A549 (cell line): ENCODE results near the gene CELSR1. TPM values are rescaled to one million over a fixed set of nuclear protein-coding genes. Genes with fewer than 3 reads are reported as not detected.
A peak's percentile ranks its signal among the peaks of the same experiment; 100 is the strongest.

Experiments
- ATAC-seq, 2 experiments: fragments of 200-7000 bp in 1 of 2; fragments of >200 bp in 1 of 2; cut with Nextera tagmentation in 1 of 2; cut with Tn5 transposase in 1 of 2; 3 replicates each; pipeline versions ENCODE4 v1.8.0 to v1.9.1; 2018 to 2020; ENCODE audit warnings: mild to moderate bottlenecking in 1 of 2, moderate library complexity in 1 of 2
- CTCF ChIA-PET: fragments of 300-600 bp; sonication (Branson Sonifier 250); formaldehyde crosslinking; extraction: SDS; loops from one replicate; lab custom pipeline; 2021; ENCODE audit warnings: antibody characterized with exemption, inconsistent platforms; lab: Yijun Ruan, JAX
- POLR2A ChIA-PET: fragments of 350-600 bp; formaldehyde crosslinking; extraction: SDS; loops from one replicate; lab custom pipeline; 2021; ENCODE audit warnings: antibody characterized with exemption, inconsistent platforms; lab: Yijun Ruan, JAX
- DNase-seq, 2 experiments: peaks; one replicate each; pipeline versions ENCODE4 v3.0.0 to v3.0.0-alpha.2; 2011 to 2016; ENCODE audit warnings: low read depth in 1 of 2, low spot score in 1 of 2
- FAIRE-seq: peaks from 2 replicates; lab custom pipeline; 2011; peaks lifted over from hg19 to GRCh38; lab: Jason Lieb, UNC
- H3K27ac ChIP-seq, 2 experiments: fragments of >200 bp; sonication (Bioruptor Twin); formaldehyde crosslinking; 3 replicates each; pipeline ENCODE4 v1.5.1; 2016 to 2017
- H3K4me1 ChIP-seq: fragments of >200 bp; sonication (Bioruptor Twin); formaldehyde crosslinking; 3 replicates; pipeline ENCODE4 v1.6.1; 2016
- H3K4me2 ChIP-seq: fragments of >200 bp; sonication (Bioruptor Twin); formaldehyde crosslinking; 3 replicates; pipeline ENCODE4 v1.6.1; 2016
- H3K4me3 ChIP-seq: fragments of >200 bp; sonication (Bioruptor Twin); formaldehyde crosslinking; 3 replicates; pipeline ENCODE4 v1.5.1; 2016
- H3K9me3 ChIP-seq: fragments of >200 bp; sonication (Bioruptor Twin); formaldehyde crosslinking; 3 replicates; pipeline ENCODE4 v1.6.1; 2016
- E2F6 ChIP-seq: IDR thresholded peaks from 2 replicates; pipeline ENCODE4 v1.6.1; 2012; ENCODE audit warnings: low read depth, borderline replicate concordance
- EHF ChIP-seq: fragments of 250-450 bp; sonication (Bioruptor Pico); IDR thresholded peaks from 2 replicates; pipeline ENCODE4 v1.5.0; 2020; ENCODE audit warnings: mild to moderate bottlenecking
- ELK1 ChIP-seq: fragments of 150-350 bp; IDR thresholded peaks from 2 replicates; pipeline ENCODE4 v1.6.1; 2014; ENCODE audit warnings: low read depth, mild to moderate bottlenecking, low read length
- EP300 ChIP-seq, 2 experiments: fragments of >200 bp; sonication (Bioruptor Twin); formaldehyde crosslinking; IDR thresholded peaks; 2 replicates in 1 of 2; 3 replicates in 1 of 2; pipeline ENCODE4 v1.6.1; 2016 to 2017
- ESRRA ChIP-seq: fragments of 150-350 bp; IDR thresholded peaks from 2 replicates; pipeline ENCODE4 v1.6.1; 2014; ENCODE audit warnings: mild to moderate bottlenecking, low read length, borderline replicate concordance
- FOSL2 ChIP-seq, 2 experiments: fragments of 450-650 bp in 1 of 2; fragments of >200 bp in 1 of 2; sonication (Bioruptor Twin) in 1 of 2; formaldehyde crosslinking; IDR thresholded peaks; 2 replicates each; pipeline versions ENCODE4 v1.5.0 to v1.6.1; 2016 to 2020; ENCODE audit warnings: mild to moderate bottlenecking in 1 of 2, moderate library complexity in 1 of 2
- HMGXB4 ChIP-seq: fragments of 250-450 bp; sonication (Bioruptor Pico); IDR thresholded peaks from 2 replicates; pipeline ENCODE4 v1.5.0; 2021; ENCODE audit warnings: mild to moderate bottlenecking, moderate library complexity, borderline replicate concordance
- JUN ChIP-seq, 2 experiments: fragments of >200 bp; sonication (Bioruptor Twin); formaldehyde crosslinking; IDR thresholded peaks; 2 replicates in 1 of 2; 3 replicates in 1 of 2; pipeline ENCODE4 v1.6.1; 2016 to 2017
- KDM1A ChIP-seq: fragments of 200-600 bp; sonication (generic); IDR thresholded peaks from 2 replicates; pipeline ENCODE4 v1.6.1; 2016; ENCODE audit warnings: low read depth, mild to moderate bottlenecking
- KDM5A ChIP-seq: fragments of 200-600 bp; sonication (generic); IDR thresholded peaks from 2 replicates; pipeline ENCODE4 v1.6.1; 2016; ENCODE audit warnings: antibody characterized with exemption, mild to moderate bottlenecking
- MAFK ChIP-seq: fragments of 450-650 bp; IDR thresholded peaks from 2 replicates; pipeline ENCODE4 v1.6.1; 2014; ENCODE audit not compliant: partially characterized antibody
- MAX ChIP-seq: IDR thresholded peaks from 2 replicates; pipeline ENCODE4 v1.6.1; 2012
- MAZ ChIP-seq: fragments of 150-350 bp; IDR thresholded peaks from 2 replicates; pipeline ENCODE4 v1.6.1; 2014; ENCODE audit warnings: antibody characterized with exemption, low read depth, low read length, borderline replicate concordance
- MYC ChIP-seq: IDR thresholded peaks from 2 replicates; pipeline ENCODE4 v1.6.1; 2012; ENCODE audit warnings: mild to moderate bottlenecking, inconsistent platforms, low read length, improper control_type of control experiment, borderline replicate concordance
- POLR2AphosphoS2 ChIP-seq: conservative IDR thresholded peaks from 2 replicates; pipeline ENCODE4 v1.6.1; 2012; ENCODE audit warnings: low read length, improper control_type of control experiment, inconsistent platforms
- RAD21 ChIP-seq, 2 experiments: fragments of >200 bp in 1 of 2; sonication (Bioruptor Twin) in 1 of 2; formaldehyde crosslinking in 1 of 2; IDR thresholded peaks in 1 of 2; conservative IDR thresholded peaks in 1 of 2; 2 replicates in 1 of 2; 3 replicates in 1 of 2; pipeline ENCODE4 v1.6.1; 2012 to 2018; ENCODE audit warnings: inconsistent platforms in 1 of 2
- RCOR1 ChIP-seq: fragments of 150-350 bp; IDR thresholded peaks from 2 replicates; pipeline ENCODE4 v1.6.1; 2014; ENCODE audit warnings: antibody characterized with exemption, low read length, low read depth
- RFX5 ChIP-seq: fragments of 450-650 bp; IDR thresholded peaks from 2 replicates; pipeline ENCODE4 v1.7.1; 2014; ENCODE audit warnings: antibody characterized with exemption, mild to moderate bottlenecking, moderate library complexity
- SMC3 ChIP-seq: fragments of >200 bp; sonication (Bioruptor Twin); formaldehyde crosslinking; IDR thresholded peaks from 3 replicates; pipeline ENCODE4 v1.6.1; 2018; ENCODE audit warnings: inconsistent platforms
- ZFP36 ChIP-seq: fragments of 450-650 bp; IDR thresholded peaks from 2 replicates; pipeline ENCODE4 v1.6.1; 2014; ENCODE audit warnings: borderline replicate concordance; ENCODE audit not compliant: partially characterized antibody
- ZSCAN20 ChIP-seq: fragments of 250-450 bp; sonication (Bioruptor Pico); IDR thresholded peaks from 2 replicates; pipeline ENCODE4 v1.8.0; 2022; ENCODE audit warnings: mild to moderate bottlenecking, moderate library complexity
- WGBS: methylation state at CpG from one replicate; pipeline ENCODE4 v1.1.6; 2017; ENCODE audit errors: missing lambda C conversion rate; 5-methylcytosine and 5-hydroxymethylcytosine counted together
- polyA plus RNA-seq, 4 experiments: library from polyadenylated mRNA; depleted of rRNA in 3 of 4; stranded (reverse); fragments of >200 nt; fragmentation: RNase III in 1 of 4; extraction: RNeasy Plus Mini Kit Qiagen cat#74134 plus additional on column Dnase treatment in 1 of 4; gene quantifications; 2 replicates in 3 of 4; 3 replicates in 1 of 4; pipeline ENCODE4 v1.2.3, GENCODE V29; 2011 to 2017
- TF ChIP-seq, protein P1 (sequence below): fragments of >200 bp; sonication (Bioruptor Twin); formaldehyde crosslinking; IDR thresholded peaks from 3 replicates; pipeline ENCODE4 v1.5.1; 2016
- TF ChIP-seq, protein P2 (sequence below): fragments of 450-650 bp; IDR thresholded peaks from 2 replicates; pipeline ENCODE4 v1.6.1; 2014; ENCODE audit warnings: antibody characterized with exemption

CELSR1 gene
- polyA plus RNA-seq, 2 of the 4 experiments (the other 2 are of a cell fraction), result 15.3 to 31.8 TPM

DNA sequence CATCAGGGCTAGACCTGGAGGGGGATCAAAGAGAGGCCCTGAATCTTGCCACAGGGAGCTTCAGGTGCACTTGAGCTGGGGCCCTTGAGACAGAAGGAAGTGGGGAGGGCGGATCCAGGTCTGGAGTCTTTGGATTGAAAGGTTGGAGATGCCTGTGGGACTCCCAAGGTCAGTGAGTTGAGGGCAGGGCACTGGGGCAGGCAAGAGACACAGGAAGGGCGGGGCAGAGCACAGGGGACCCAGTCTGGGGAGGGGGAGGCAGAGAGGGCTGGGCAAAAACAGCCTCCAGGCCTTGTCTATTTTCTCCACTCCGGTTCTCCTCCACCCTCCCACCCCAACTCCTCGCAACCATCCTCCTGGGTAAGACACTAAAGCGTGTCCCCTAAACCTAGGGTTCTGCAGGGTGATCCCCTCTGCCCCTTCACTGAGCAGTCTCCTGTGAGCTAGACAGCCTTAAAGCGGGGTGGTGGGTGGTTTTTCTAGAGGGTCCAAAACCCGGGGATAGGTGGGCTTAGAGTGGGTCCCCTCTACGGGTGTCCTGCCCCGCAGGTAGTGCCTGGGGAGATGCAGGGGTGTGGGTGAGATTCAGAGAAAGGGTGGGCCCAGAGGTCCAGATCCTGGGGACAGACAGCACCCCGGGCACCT, 38.6 kb upstream of the CELSR1 start (continued):
- TF ChIP-seq KDM5A (no peak), MYC (no peak), MAFK (no peak), ELK1 (no peak), MAZ (no peak)
- TF ChIP-seq, protein P1, sequence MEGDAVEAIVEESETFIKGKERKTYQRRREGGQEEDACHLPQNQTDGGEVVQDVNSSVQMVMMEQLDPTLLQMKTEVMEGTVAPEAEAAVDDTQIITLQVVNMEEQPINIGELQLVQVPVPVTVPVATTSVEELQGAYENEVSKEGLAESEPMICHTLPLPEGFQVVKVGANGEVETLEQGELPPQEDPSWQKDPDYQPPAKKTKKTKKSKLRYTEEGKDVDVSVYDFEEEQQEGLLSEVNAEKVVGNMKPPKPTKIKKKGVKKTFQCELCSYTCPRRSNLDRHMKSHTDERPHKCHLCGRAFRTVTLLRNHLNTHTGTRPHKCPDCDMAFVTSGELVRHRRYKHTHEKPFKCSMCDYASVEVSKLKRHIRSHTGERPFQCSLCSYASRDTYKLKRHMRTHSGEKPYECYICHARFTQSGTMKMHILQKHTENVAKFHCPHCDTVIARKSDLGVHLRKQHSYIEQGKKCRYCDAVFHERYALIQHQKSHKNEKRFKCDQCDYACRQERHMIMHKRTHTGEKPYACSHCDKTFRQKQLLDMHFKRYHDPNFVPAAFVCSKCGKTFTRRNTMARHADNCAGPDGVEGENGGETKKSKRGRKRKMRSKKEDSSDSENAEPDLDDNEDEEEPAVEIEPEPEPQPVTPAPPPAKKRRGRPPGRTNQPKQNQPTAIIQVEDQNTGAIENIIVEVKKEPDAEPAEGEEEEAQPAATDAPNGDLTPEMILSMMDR, result no peak

DNA sequence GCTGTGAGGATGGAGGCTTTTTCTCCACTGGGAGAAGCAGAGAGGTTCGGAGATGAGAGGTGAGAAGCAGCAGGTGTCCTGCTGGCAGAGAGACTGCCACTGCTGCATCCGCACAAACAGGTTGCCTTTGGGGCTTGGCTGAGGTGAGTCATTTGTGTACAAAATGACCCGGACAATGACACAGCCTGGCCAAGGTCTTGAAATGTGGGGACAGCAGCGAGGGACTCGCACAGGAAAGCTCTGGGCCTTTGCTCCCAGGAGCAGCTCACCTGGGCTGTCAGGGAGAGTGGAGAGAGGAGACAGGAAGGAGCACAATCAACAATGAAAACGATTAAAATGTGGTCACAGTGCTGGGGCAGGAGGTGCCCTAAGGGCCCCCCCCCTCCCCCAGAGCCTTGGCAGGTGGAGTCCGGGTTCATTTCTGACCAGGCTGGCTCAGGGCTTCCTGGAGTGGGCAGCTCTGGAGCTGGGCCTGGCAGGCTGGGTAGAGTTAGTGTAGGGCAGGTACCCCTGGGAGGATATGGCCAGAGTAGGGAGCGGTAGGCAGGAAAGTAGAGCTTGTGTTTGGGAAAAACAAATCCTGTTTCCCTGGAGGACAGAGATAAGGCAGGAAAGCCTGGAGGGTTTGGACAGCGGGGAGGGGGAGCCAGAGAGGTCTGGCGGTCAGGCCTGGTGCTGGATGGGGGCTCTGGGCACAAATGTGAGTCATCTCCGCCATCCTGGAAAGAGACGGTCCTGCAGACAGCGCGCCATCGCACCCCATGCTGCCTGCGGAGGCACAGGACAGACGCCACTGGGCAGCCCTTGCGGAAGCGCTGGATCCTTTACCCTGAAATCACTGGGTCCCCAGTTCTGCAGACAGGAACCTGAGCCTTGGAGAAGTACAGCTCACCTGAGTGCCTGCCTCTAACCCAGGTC, 37.8 kb upstream of the CELSR1 start:
- no peak for FAIRE-seq
- TF ChIP-seq POLR2AphosphoS2, result no peak
- peak; percentile 10; the same call in 1 of the 2 replicates for TF ChIP-seq MAX
- no peak for TF ChIP-seq EP300 (IDR thresholded peaks at IDR 0.05)
- no peak for TF ChIP-seq FOSL2 (IDR thresholded peaks at IDR 0.05)
- TF ChIP-seq FOSL2 (CRISPR knock-in tag; IDR thresholded peaks at IDR 0.05), result peak; percentile 56
- 48% methylated on average over 19 of the region's 19 CpGs for WGBS
- CTCF ChIA-PET, result interaction anchor here (2.7 kb wide), 1 partner anchor 12 kb away, joined by 10 read pairs; no protein-coding TSS in a partner anchor
- Histone ChIP-seq H3K27ac (peak overlapping the region; percentile 90 to 99), H3K4me3 (no peak overlapping the region), H3K4me2 (peak overlapping the region; percentile 91), H3K4me1 (peaks cover 39% of the 10 kb centered on the region), H3K9me3 (peaks cover 3% of the 10 kb centered on the region; the same call in 1 of the 3 replicates)
- POLR2A ChIA-PET, result no interaction called here
- ATAC-seq, result peak; percentile 35 to 54; a peak in 4 of 6 replicates
- peak; percentile 32 to 44 for DNase-seq

DNA sequence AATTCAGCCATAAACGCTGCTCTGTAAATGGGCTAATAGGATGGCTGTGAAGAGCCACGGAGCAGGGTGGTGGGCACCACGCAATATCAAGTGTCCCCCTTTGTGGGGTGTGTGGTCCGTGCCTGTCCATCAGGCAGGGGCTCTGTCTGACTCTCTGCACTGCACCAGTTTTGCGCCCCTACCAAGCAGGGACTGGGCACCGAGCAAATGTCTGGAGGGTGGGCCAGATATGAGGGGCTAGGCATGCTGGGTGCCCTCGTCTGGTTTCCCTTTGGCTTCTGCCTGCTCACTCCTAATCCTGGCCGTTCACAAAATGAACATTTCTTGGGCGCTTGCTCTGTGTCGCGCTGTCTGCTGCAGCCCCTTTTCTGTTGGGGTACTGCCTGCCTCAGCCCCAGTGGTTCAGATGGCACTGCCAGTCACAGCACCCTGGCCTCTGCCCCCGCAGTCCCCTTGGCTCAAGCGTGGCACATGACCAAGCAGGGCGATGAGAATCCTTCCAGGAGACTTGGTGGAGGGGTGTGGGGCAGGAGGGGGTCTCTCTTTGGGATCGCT, 37.1 kb upstream of the CELSR1 start:
- no peak overlapping the region for H3K4me3 ChIP-seq
- DNase-seq (no peak), FAIRE-seq (no peak), ATAC-seq (no peak)
- peak overlapping the region; percentile 91 for H3K4me2 ChIP-seq
- ChIA-PET CTCF (interaction anchor here (2.7 kb wide), 1 partner anchor 11 kb away, joined by 10 read pairs; no protein-coding TSS in a partner anchor), POLR2A (no interaction called here)
- H3K9me3 ChIP-seq, result peaks cover 3% of the 10 kb centered on the region; the same call in 1 of the 3 replicates
- TF ChIP-seq E2F6 (no peak), EHF (CRISPR knock-in tag) (no peak), MAX (no peak), JUN (IDR thresholded peaks at IDR 0.05) (no peak), ZFP36 (no peak), HMGXB4 (no peak), ZSCAN20 (no peak), MAFK (no peak), ESRRA (no peak), RFX5 (no peak), RCOR1 (no peak), RAD21 (conservative IDR thresholded peaks at IDR 0.05 in 1 of 2, IDR thresholded peaks at IDR 0.05 in 1 of 2) (no peak), SMC3 (no peak), KDM1A (no peak), EP300 (IDR thresholded peaks at IDR 0.05) (no peak)
- TF ChIP-seq, protein P2, sequence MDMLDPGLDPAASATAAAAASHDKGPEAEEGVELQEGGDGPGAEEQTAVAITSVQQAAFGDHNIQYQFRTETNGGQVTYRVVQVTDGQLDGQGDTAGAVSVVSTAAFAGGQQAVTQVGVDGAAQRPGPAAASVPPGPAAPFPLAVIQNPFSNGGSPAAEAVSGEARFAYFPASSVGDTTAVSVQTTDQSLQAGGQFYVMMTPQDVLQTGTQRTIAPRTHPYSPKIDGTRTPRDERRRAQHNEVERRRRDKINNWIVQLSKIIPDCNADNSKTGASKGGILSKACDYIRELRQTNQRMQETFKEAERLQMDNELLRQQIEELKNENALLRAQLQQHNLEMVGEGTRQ, result no peak
- WGBS, result 77% methylated on average over 15 of the region's 15 CpGs
- H3K27ac ChIP-seq, result peak overlapping the region; percentile 90 to 99; a peak in 4 of 6 replicates
- peaks cover 34% of the 10 kb centered on the region for H3K4me1 ChIP-seq
